NCI-H187 (cell line): ENCODE results near the gene ANP32D.
"Not testable (repeated sequence)": the region's sequence is repeated elsewhere in the genome, so short reads cannot be mapped to it uniquely, and the experiment has no call there.

ENCODE experiments used
- DNase-seq, 2 experiments: peaks; one replicate each; lab custom pipeline; 2025; lab: John Stamatoyannopoulos, UW

The ANP32D gene

DNA sequence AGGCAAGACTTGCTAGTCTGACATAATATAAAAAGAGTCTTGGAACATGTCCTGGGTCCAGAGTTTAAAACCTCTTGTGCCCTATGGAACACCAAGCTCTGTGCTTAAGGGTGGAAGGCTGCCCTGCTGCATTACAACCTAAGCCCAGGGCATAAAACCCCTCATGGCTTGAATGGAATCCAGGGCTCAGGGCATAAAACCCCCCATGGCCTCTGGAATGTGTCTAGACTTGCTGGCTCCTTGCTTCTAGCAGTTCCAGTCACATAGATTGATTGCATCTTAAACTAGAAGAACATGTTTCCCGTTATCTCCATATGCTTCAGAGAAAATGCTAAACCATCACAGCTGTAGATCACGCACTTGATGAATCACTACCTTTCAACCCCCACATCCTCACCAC, 34.5 kb downstream of the ANP32D start:
- not testable (repeated sequence) for DNase-seq

DNA sequence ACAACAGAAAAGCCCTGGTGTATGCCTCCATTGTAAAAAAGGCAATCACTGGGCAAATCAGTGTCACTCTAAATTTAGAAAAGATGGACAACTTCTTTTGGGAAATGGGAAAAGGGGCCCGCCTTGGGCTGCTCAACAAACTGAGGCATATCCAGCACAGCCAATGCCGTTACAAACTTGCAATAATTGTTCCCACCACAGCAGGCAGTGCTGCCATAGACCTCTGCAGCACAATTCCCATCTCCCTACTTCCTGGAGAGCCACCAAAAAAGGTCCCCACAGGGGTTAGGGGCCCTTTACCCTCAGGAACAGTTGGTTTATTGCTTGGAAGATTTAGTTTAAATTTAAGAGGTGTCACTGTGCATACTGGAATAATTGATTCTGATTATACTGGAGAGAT, 36.6 kb downstream of the ANP32D start:
- DNase-seq: no peak

DNA sequence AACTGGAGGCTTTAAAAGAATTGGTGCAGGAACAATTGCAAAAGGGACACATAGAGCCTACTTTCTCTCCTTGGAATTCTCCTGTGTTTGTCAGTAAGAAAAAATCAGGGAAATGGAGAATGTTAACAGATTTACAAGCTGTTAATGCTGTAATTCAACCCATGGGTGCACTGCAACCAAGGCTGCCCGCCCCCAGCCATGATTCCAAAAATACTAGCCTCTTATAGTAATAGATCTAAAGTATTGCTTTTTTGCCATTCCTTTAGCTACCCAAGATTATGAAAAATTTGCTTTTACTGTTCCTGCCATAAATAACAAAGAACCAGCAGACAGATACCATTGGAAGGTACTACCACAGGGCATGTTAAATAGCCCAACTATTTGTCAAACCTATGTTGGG, 37.8 kb downstream of the ANP32D start:
- DNase-seq: no peak

DNA sequence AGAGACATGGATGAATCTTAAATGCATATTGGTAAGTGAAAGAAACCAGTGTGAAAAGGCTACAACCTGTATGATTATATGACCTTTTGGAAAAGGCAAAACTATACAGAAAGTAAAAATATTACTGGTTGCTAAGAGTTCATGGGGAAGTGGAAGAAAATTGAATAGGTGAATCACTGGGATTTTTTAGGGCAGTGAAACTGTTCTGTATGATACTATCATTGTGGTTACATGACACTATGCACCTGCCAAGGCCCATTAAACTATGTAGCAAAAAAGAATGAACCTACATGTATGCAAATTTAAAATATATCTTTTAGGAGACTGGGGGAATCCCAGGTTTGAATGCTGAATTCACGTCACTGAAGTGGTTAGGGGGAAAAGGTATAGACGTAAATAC, 40.5 kb downstream of the ANP32D start:
- DNase-seq: no peak

DNA sequence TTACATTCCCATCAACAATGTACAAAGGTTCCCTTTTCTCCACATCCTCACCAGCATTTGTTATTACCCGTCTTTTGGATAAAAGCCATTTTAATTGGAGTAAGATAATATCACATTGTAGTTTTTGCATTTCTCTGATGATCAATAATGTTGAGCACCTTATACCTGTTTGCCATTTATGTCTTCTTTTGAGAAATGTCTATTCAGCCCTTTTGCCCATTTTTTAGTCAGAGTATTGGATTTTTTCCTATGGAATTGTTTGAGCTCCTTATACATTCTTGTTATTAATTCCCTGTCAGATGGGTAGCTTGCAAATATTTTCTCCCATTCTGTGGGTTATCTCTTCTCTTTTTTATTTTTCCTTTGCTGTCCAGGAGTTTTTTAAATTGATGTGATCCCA, 42.4 kb downstream of the ANP32D start:
- no peak for DNase-seq

DNA sequence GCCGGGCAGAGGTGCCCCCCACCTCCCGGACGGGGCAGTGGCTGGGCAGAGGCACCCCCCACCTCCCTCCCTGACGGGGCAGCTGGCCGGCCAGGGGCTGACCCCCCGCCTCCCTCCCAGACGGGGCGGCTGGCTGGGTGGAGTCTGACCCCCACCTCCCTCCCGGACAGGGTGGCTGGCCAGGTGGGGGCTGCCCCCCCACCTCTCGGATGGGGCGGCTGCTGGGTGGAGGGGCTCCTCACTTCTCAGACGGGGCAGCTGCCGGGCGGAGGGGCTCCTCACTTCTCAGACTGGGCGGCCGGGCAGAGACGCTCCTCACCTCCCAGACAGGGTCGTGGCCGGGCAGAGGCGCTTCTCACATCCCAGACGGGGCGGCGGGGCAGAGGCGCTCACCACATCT, 48.0 kb downstream of the ANP32D start:
- not testable (repeated sequence) for DNase-seq
